Subcutaneous adipose tissue (tissue), 4 donors: ENCODE results near the gene ATP9B. TPM values are rescaled to one million over a fixed set of nuclear protein-coding genes. Genes with fewer than 3 reads are reported as not detected.

Experiments used
- total RNA-seq, 4 donors: library from RNA; depleted of rRNA; stranded (reverse); fragments of >200 nt; gene quantifications; one replicate each; pipeline ENCODE4 v1.1.0, GENCODE V29; 2016
- TF ChIP-seq, protein P1 (sequence below): fragments of 450-650 bp; IDR thresholded peaks from one replicate; pipeline ENCODE4 v1.5.1; 2016; ENCODE audit warnings: low read depth, mild to moderate bottlenecking, control low read depth, antibody characterized with exemption, moderate library complexity

Gene ATP9B
- total RNA-seq, 4 donors from 2014 or later, result 38.8 to 58.5 (median 45.3) TPM

DNA sequence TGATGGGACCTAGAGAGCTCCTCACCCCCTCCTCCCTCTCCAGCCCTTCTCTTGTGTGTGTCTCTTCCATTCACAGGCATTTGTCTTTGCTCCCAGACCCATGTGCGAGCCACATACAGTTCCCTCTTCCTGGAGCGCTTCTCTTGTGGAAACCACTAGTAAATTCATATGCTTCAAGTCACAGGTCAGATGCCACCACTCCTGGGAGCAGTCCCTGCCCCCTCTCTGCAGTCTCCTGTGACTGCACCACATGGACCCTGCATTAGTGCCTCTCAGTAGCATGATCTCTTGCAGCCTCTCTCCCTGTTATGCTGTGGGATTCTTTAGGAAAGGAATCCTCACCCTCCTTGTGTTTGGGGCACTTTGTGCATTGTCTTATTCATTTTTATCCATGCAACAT is 230.1 kb downstream of the ATP9B start:
- TF ChIP-seq, protein P1, sequence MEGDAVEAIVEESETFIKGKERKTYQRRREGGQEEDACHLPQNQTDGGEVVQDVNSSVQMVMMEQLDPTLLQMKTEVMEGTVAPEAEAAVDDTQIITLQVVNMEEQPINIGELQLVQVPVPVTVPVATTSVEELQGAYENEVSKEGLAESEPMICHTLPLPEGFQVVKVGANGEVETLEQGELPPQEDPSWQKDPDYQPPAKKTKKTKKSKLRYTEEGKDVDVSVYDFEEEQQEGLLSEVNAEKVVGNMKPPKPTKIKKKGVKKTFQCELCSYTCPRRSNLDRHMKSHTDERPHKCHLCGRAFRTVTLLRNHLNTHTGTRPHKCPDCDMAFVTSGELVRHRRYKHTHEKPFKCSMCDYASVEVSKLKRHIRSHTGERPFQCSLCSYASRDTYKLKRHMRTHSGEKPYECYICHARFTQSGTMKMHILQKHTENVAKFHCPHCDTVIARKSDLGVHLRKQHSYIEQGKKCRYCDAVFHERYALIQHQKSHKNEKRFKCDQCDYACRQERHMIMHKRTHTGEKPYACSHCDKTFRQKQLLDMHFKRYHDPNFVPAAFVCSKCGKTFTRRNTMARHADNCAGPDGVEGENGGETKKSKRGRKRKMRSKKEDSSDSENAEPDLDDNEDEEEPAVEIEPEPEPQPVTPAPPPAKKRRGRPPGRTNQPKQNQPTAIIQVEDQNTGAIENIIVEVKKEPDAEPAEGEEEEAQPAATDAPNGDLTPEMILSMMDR, result no peak

DNA sequence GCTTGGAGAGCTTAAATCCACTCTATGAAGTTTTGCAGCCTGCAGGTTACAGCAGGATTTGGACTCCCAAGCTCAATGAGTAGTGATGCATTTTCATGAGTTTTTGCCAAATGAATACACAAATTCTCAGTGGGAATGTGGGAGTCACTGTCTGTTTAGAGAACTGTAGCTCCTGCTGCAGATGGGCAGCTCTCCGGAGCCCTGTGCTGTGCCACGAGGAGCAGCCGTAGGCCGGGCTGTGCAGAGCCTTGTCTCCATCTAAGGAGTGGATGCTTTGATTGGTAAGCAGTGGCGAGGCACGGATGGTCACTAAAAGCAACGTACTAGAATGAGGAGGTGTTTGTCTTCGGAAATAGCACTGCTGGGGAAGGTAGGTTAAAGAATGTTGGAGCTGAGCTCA is 230.5 kb downstream of the ATP9B start:
- TF ChIP-seq, protein P1, result no peak

DNA sequence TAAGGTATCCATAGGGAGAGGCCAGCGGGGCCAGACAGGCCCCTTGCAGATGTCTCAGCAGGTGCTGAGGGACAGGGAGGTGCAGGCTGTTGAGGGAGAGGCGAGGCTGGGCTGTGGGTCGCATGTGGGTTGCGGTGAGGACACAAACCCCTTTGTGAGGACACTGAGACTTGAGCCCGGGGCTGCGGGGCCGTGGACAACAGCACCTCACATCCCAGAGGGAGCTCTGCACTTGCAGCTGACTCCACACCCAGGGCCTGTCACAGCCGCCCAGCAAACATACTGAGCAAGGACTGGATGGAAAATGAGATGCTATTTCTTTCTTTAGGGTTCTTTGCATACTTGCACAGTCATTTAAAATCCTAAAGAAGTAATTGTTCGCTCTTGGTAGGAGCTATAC is 231.2 kb downstream of the ATP9B start:
- TF ChIP-seq, protein P1, result no peak

DNA sequence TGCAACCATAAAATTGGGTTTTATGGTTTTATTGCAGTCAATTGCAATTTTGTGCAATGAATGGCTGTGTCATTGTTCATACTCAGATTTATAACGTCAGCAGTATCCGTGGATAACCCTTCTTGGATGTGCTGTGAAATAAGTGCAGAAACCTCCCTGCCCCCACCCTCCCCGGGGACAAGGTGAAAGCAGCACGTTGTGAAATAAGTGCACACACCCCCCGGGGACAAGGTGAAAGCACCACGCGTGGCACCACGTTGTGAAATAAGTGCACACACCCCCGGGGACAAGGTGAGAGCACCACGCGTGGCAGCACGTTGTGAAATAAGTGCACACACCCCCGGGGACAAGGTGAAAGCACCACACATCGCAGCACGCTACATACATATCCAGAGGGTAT is 232.9 kb downstream of the ATP9B start:
- TF ChIP-seq, protein P1, result no peak

DNA sequence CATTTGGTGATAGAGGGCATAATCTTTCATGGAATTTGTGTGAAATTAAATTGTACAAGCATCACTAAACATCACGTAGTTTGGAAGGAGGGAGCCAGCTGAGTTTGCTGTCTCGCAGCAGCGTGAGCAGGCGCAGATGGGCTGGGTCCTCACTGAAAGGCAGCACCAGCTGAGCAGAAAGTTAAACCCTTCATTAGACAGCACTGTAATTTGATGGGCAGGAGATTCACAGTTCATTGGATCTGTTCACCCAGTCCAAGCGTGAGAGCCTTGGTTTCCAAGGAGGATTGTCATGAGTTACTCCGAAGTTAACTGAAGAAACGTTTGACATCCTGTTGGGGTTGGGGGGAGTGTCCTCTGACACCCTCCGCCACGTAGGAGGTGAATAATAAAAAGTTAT is 236.7 kb downstream of the ATP9B start:
- TF ChIP-seq, protein P1, result no peak

DNA sequence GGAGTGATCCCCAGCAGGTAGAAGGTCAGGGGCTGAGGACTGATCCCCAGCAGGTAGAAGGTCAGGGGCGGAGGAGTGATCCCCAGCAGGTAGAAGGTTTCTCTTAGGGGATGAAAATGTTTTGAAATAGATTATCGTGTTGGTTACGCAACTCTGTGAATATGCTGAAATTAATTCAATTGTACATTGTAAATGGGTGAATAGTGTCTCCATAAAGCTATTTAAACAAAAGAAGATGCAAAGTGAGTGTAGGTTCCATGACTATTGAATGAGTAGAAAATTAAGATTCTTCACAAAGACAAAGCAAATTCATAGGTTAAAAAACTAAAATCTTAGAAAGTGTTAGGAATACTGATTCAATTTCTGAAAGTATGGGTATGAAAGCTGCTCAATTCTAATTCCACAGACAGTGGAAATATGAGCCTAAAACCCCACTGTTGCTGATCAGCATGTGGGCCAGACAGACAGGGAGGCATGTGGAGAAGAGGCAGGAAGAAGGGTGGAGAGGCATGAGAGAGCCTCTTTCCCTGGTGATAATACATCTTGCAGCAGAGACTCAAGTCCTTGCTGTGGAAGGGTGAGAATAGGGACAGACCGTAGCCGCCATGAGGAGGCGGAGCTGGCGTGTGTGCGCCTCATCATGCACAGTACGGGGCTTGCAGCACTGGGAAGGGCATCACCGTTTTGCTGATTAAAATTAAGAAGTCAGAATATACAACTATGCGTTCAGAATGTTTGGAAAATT is 240.6 kb downstream of the ATP9B start:
- TF ChIP-seq, protein P1, result no peak

DNA sequence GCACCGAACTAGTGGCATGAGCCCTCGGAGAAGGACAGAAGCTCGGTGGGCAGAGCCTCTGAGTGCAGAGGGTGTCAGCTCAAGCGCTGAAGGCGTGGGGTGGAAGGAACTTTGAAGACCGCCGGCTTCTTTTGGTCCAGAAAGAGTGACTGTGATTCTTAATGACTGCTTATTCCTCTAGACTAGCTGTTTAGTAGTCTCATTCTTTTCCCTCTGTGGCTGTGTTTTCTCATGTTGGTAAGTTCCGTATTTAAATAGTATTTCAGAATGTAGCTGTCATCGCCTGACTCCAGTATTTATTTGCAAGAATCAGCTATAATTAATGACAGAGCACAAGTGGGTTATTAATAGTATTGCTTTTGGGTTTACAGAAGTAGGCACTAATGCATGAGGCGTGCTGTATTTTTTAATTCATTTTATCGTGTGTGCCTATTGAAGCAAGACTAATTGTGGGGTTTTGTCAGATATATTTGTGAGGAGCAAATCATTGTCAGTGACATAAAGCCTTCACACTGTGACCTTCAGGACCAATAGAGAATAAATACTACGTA is 245.7 kb downstream of the ATP9B start:
- TF ChIP-seq, protein P1, result no peak
